Chondrocyte (in vitro differentiated cells): ENCODE data around the gene IKZF1. TPM values are rescaled to one million over a fixed set of nuclear protein-coding genes. Genes with fewer than 3 reads are reported as not detected.

Experiments
- DNase-seq: peaks from one replicate; pipeline ENCODE4 v3.0.0; 2021; ENCODE audit warnings: mixed read lengths, low spot score
- H3K27ac Mint-ChIP-seq: one replicate; pipeline ENCODE4 v1.8.0; 2021; ENCODE audit warnings: mild to moderate bottlenecking, moderate library complexity, mixed read lengths; ENCODE audit not compliant: unreplicated experiment
- H3K27me3 Mint-ChIP-seq: 2 replicates; pipeline ENCODE4 v1.8.0; 2021; ENCODE audit warnings: low read depth, mixed read lengths
- H3K36me3 Mint-ChIP-seq: 2 replicates; pipeline ENCODE4 v1.8.0; 2021; ENCODE audit warnings: low read depth, mixed read lengths
- H3K4me1 Mint-ChIP-seq: 2 replicates; pipeline ENCODE4 v1.8.0; 2021; ENCODE audit warnings: low read depth, mild to moderate bottlenecking, mixed read lengths
- H3K4me3 Mint-ChIP-seq: one replicate; pipeline ENCODE4 v1.8.0; 2021; ENCODE audit warnings: mild to moderate bottlenecking, moderate library complexity, mixed read lengths; ENCODE audit not compliant: unreplicated experiment
- H3K9me3 Mint-ChIP-seq: 2 replicates; pipeline ENCODE4 v1.8.0; 2021; ENCODE audit warnings: low read depth, mixed read lengths
- total RNA-seq: library from RNA; stranded (reverse); gene quantifications from 3 replicates; pipeline ENCODE4 v1.2.1, GENCODE V29; 2021
- TF ChIP-seq, protein P1 (sequence below): fragments of 200-600 bp; sonication (generic); IDR thresholded peaks from 2 replicates; pipeline ENCODE4 v1.5.0; 2021; ENCODE audit warnings: antibody characterized with exemption, mild to moderate bottlenecking, moderate library complexity

The IKZF1 gene
- total RNA-seq, 1 donor from 2014 or later = not detected

DNA sequence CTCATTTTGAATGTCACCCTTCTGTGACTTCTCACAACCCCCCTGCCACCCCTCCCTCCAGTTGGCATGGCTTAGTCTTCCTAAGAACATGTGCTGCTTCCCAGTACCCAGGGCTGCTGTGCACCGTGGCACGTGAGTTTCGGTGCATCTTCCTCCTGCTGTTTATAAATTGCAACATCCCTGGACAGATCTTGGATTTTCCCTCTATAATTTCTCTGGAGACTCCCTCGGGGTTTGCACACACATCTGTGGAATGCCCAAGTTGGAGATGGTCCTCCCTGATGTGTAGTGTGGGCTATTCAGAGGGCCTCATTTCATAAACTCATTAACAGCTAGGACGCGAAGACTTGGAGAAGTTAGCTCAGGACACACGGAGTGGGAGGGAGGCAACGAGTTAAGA is 52.9 kb downstream of the IKZF1 start:
- Mint-ChIP-seq H3K4me3 (no peak overlapping the region), H3K27ac (no peak overlapping the region), H3K27me3 (peaks cover 41% of the 10 kb centered on the region), H3K36me3 (no peaks in the 10 kb centered on the region), H3K9me3 (no peaks in the 10 kb centered on the region), H3K4me1 (no peaks in the 10 kb centered on the region)
- no peak for DNase-seq
- TF ChIP-seq, protein P1, sequence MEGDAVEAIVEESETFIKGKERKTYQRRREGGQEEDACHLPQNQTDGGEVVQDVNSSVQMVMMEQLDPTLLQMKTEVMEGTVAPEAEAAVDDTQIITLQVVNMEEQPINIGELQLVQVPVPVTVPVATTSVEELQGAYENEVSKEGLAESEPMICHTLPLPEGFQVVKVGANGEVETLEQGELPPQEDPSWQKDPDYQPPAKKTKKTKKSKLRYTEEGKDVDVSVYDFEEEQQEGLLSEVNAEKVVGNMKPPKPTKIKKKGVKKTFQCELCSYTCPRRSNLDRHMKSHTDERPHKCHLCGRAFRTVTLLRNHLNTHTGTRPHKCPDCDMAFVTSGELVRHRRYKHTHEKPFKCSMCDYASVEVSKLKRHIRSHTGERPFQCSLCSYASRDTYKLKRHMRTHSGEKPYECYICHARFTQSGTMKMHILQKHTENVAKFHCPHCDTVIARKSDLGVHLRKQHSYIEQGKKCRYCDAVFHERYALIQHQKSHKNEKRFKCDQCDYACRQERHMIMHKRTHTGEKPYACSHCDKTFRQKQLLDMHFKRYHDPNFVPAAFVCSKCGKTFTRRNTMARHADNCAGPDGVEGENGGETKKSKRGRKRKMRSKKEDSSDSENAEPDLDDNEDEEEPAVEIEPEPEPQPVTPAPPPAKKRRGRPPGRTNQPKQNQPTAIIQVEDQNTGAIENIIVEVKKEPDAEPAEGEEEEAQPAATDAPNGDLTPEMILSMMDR = no peak

DNA sequence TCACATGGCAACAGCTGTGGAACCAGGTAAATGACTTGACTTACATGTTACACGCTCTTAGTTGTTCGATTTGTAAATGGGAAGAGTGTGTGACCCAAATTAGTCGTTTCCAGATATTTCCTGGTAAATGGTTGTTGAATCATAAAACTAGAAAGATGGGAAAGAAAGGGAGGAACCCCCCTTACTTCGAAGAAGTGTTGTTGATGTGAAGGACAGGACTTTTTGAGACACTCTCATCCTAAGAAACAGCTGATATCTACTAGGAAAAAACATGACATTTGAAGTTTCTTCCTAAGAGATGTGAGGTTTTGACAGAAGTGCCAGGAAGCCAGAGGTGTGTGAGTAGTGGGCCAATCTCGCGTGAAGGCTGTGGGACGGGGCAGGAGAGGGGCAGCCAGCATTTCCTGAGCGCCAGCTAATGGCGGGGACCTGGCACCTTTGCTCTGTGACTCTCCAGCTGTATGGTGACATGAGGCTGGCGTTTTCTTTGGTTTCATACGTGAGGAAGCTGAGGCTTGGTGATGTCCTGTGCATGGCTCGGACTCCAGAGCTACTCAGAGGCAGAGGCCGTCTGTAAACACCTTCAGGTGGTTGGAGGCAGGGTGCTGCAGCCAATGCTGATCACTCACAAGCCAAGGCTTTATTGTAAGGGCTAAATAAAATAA is 53.7 kb downstream of the IKZF1 start:
- TF ChIP-seq, protein P1 = no peak
- Mint-ChIP-seq H3K4me1 (no peaks in the 10 kb centered on the region), H3K36me3 (no peaks in the 10 kb centered on the region)

DNA sequence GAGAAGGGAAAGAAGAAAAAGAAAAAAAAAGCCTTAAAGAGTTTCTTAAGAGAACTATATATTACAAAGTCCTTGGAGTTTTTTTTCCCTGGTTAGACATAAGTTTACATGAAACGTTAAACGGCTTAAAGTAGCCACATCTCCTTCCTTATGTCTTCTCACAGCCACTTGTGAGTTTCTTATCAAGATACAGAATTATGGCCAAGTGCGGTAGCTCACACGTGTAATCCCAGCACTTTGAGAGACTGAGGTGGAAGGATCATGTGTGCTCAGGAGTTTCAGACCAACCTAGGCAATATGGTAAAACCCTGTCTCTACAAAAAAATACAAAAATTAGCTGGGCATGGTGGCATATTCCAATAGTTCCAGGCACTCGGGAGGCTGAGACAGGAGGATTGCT is 54.3 kb downstream of the IKZF1 start:
- no peaks in the 10 kb centered on the region for H3K9me3 Mint-ChIP-seq
- H3K36me3 Mint-ChIP-seq = no peaks in the 10 kb centered on the region
- TF ChIP-seq, protein P1 = no peak
- H3K4me1 Mint-ChIP-seq = no peaks in the 10 kb centered on the region
- peaks cover 32% of the 10 kb centered on the region for H3K27me3 Mint-ChIP-seq
- H3K27ac Mint-ChIP-seq = no peak overlapping the region
- H3K4me3 Mint-ChIP-seq = no peak overlapping the region
- DNase-seq = no peak

More for the DNA sequence above, 53.7 kb downstream of the IKZF1 start:
- Mint-ChIP-seq H3K27ac (no peak overlapping the region), H3K27me3 (peaks cover 38% of the 10 kb centered on the region), H3K4me3 (no peak overlapping the region), H3K9me3 (no peaks in the 10 kb centered on the region)
- DNase-seq = no peak

DNA sequence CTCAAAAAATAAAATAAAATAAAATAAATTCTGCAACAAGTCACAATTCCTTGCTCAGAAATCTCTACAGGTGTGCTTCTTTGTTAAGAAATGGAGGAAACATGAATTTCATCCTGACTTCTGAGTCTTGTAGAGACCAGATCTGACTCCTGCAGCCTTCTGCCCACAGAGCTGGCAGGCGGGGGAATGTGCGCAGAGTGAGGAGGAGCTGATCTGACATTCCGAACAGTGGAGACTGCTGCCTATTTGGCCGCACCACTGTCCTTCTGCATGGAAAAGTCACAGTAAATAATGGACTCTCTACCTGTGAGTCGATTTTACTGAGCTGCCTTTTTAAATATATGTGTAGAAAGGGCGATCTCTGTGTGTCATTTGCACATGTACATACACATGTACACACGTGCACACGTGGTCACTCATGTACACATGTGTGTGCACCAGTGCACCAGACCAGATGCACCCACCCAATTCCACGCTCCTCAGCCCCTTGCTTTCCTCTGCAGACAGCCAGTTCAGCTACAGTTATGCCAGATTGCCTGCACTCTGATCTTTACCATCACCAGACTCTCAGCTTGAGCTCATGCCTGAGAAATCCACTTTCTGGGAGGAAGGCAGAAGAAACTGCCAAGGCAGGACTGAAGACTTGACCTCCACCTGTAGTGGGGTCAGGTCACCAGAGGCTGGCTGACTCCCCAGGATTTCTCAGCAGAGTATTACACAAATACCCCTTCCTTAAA is 54.9 kb downstream of the IKZF1 start:
- TF ChIP-seq, protein P1 = no peak
- DNase-seq = no peak
- no peak overlapping the region for H3K4me3 Mint-ChIP-seq
- H3K27me3 Mint-ChIP-seq = peaks cover 30% of the 10 kb centered on the region
- no peaks in the 10 kb centered on the region for H3K4me1 Mint-ChIP-seq
- H3K27ac Mint-ChIP-seq = no peak overlapping the region
- H3K36me3 Mint-ChIP-seq = no peaks in the 10 kb centered on the region
- H3K9me3 Mint-ChIP-seq = no peaks in the 10 kb centered on the region

DNA sequence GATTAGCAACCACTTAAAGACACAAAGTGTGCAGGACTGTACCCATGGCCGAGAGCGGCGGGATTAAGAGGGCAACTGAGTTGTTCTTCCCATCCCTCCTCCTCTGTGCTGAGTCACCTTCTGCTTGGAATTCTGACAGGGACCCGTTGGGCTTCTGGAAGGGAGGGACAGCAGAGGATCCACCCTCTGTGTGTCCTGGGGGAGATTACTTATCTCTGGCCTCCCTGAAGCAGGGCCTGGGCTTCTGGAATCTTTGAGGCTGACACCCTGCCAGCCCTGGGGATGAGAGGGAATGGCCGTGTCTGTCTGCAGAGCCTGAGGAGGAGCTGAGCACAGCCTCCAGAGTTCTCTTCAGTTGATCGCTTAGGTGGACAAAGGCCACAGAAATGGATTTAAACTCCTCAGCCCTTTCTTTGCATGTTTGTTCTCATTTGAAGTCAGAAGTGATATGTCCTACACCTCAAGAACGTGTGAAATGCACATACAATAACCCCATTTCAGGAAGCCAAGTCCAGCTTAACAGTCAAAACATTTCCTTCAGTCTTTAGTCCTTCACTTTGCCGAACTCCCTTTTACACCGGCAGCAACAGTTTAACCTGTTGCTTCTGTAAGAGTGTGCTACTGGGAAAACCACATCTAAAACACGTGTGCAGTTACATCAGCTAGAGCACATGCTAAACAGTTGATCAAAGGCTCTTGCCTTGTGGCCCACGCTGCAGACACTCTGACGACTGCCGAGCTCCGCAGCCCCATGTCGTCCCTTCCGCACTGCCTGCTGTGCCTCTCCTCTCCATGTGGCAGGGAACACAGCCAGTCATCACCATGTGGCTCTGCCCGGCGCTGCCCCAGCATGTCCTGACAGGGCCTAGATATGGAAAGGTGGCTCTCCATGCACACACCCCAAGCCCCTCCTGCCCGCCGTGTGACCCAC is 55.7 kb downstream of the IKZF1 start:
- no peaks in the 10 kb centered on the region for H3K36me3 Mint-ChIP-seq
- no peak overlapping the region for H3K27ac Mint-ChIP-seq
- no peak overlapping the region for H3K4me3 Mint-ChIP-seq
- H3K9me3 Mint-ChIP-seq = no peaks in the 10 kb centered on the region
- TF ChIP-seq, protein P1 = no peak
- H3K4me1 Mint-ChIP-seq = no peaks in the 10 kb centered on the region
- H3K27me3 Mint-ChIP-seq = peaks cover 23% of the 10 kb centered on the region
- no peak for DNase-seq
